SJCRH30 (cell line): ENCODE measurements around the gene FGF12. TPM values are rescaled to one million over a fixed set of nuclear protein-coding genes. Genes with fewer than 3 reads are reported as not detected.

Experiments
- DNase-seq, 2 experiments: peaks; one replicate each; pipeline ENCODE4 v3.0.0-alpha.2; 2015 to 2020
- H3K27ac ChIP-seq: fragments of 250-450 bp; sonication (Bioruptor Pico); 2 replicates; pipeline ENCODE4 v1.5.1; 2020; ENCODE audit warnings: mild to moderate bottlenecking, moderate library complexity
- H3K27me3 ChIP-seq: fragments of 250-450 bp; sonication (Bioruptor Pico); 2 replicates; pipeline ENCODE4 v1.5.1; 2020; ENCODE audit warnings: mild to moderate bottlenecking, moderate library complexity
- H3K36me3 ChIP-seq: fragments of 250-450 bp; sonication (Bioruptor Pico); 2 replicates; pipeline ENCODE4 v1.5.1; 2020; ENCODE audit warnings: mild to moderate bottlenecking, moderate library complexity
- H3K4me1 ChIP-seq: fragments of 250-450 bp; sonication (Bioruptor Pico); 2 replicates; pipeline ENCODE4 v1.5.1; 2020; ENCODE audit warnings: mild to moderate bottlenecking, moderate library complexity
- H3K4me3 ChIP-seq: fragments of 250-450 bp; sonication (Bioruptor Pico); 2 replicates; pipeline ENCODE4 v1.5.1; 2020; ENCODE audit warnings: mild to moderate bottlenecking, moderate library complexity
- H3K9me3 ChIP-seq: fragments of 250-450 bp; sonication (Bioruptor Pico); replicated peaks from 2 replicates; pipeline ENCODE4 v1.5.1; 2020; ENCODE audit warnings: mild to moderate bottlenecking, moderate library complexity
- total RNA-seq: library from RNA; depleted of rRNA; stranded (reverse); fragments of >200 nt; shearing (Covaris generic); gene quantifications from 2 replicates; pipeline ENCODE4 v1.2.3, GENCODE V29; 2014

FGF12 gene
- total RNA-seq, 1 experiment from 2014 or later, result 0.06 TPM

- no peaks in the 10 kb centered on the region for H3K4me1 ChIP-seq
- H3K9me3 ChIP-seq, result no peaks in the 10 kb centered on the region
- DNase-seq, result no peak
- no peak overlapping the region for H3K4me3 ChIP-seq
- H3K36me3 ChIP-seq, result no peaks in the 10 kb centered on the region
- H3K27ac ChIP-seq, result no peak overlapping the region
- H3K27me3 ChIP-seq, result no peaks in the 10 kb centered on the region
These were observed 474.0 kb downstream of the FGF12 start for GRCh38 chr3:192253138-192253887.

GRCh38 chr3:192249516-192249915 lies 477.8 kb downstream of the FGF12 start:
- no peaks in the 10 kb centered on the region for H3K27me3 ChIP-seq

GRCh38 chr3:192246847-192247559 lies 480.3 kb downstream of the FGF12 start:
- H3K9me3 ChIP-seq, result no peaks in the 10 kb centered on the region
- H3K27ac ChIP-seq, result no peak overlapping the region
- H3K4me1 ChIP-seq, result no peaks in the 10 kb centered on the region
- no peak for DNase-seq
- no peaks in the 10 kb centered on the region for H3K36me3 ChIP-seq
- no peaks in the 10 kb centered on the region for H3K27me3 ChIP-seq
- H3K4me3 ChIP-seq, result no peak overlapping the region

More at GRCh38 chr3:192249516-192249915, 477.8 kb downstream of the FGF12 start:
- H3K4me3 ChIP-seq, result no peak overlapping the region
- H3K36me3 ChIP-seq, result no peaks in the 10 kb centered on the region
- DNase-seq, result no peak
- no peaks in the 10 kb centered on the region for H3K4me1 ChIP-seq
- H3K9me3 ChIP-seq, result no peaks in the 10 kb centered on the region
- H3K27ac ChIP-seq, result no peak overlapping the region

GRCh38 chr3:192244591-192244990 lies 482.8 kb downstream of the FGF12 start:
- H3K4me1 ChIP-seq, result no peaks in the 10 kb centered on the region
- no peak overlapping the region for H3K4me3 ChIP-seq
- peak in 1 of 2 experiments; percentile 2 for DNase-seq
- no peaks in the 10 kb centered on the region for H3K27me3 ChIP-seq
- H3K36me3 ChIP-seq, result no peaks in the 10 kb centered on the region
- H3K27ac ChIP-seq, result no peak overlapping the region
- no peaks in the 10 kb centered on the region for H3K9me3 ChIP-seq

GRCh38 chr3:192239956-192240355 lies 487.4 kb downstream of the FGF12 start:
- H3K36me3 ChIP-seq, result no peaks in the 10 kb centered on the region
- no peaks in the 10 kb centered on the region for H3K4me1 ChIP-seq
- no peaks in the 10 kb centered on the region for H3K27me3 ChIP-seq
- no peak overlapping the region for H3K27ac ChIP-seq
- H3K9me3 ChIP-seq, result no peaks in the 10 kb centered on the region
- no peak for DNase-seq
- no peak overlapping the region for H3K4me3 ChIP-seq

GRCh38 chr3:192237992-192238608 lies 489.2 kb downstream of the FGF12 start:
- Histone ChIP-seq H3K27me3 (no peaks in the 10 kb centered on the region), H3K9me3 (no peaks in the 10 kb centered on the region), H3K27ac (no peak overlapping the region), H3K4me1 (no peaks in the 10 kb centered on the region), H3K36me3 (no peaks in the 10 kb centered on the region), H3K4me3 (no peak overlapping the region)
- DNase-seq, result peak in 1 of 2 experiments; percentile 9

- no peak for DNase-seq
These were observed 497.5 kb downstream of the FGF12 start for GRCh38 chr3:192229866-192230265.

GRCh38 chr3:192224634-192225155 lies 502.6 kb downstream of the FGF12 start:
- no peaks in the 10 kb centered on the region for H3K9me3 ChIP-seq
- no peaks in the 10 kb centered on the region for H3K27me3 ChIP-seq
- H3K4me1 ChIP-seq, result no peaks in the 10 kb centered on the region
- H3K36me3 ChIP-seq, result no peaks in the 10 kb centered on the region
- no peak for DNase-seq
- no peak overlapping the region for H3K27ac ChIP-seq
- no peak overlapping the region for H3K4me3 ChIP-seq

More at GRCh38 chr3:192229866-192230265, 497.5 kb downstream of the FGF12 start:
- H3K27ac ChIP-seq, result no peak overlapping the region
- no peaks in the 10 kb centered on the region for H3K27me3 ChIP-seq
- H3K4me1 ChIP-seq, result no peaks in the 10 kb centered on the region
- no peaks in the 10 kb centered on the region for H3K9me3 ChIP-seq
- H3K4me3 ChIP-seq, result no peak overlapping the region
- H3K36me3 ChIP-seq, result no peaks in the 10 kb centered on the region

- no peak overlapping the region for H3K27ac ChIP-seq
- no peaks in the 10 kb centered on the region for H3K9me3 ChIP-seq
- no peaks in the 10 kb centered on the region for H3K27me3 ChIP-seq
- no peak for DNase-seq
- H3K4me3 ChIP-seq, result no peak overlapping the region
- no peaks in the 10 kb centered on the region for H3K4me1 ChIP-seq
- no peaks in the 10 kb centered on the region for H3K36me3 ChIP-seq
These were observed 503.5 kb downstream of the FGF12 start for GRCh38 chr3:192223815-192224214.

- DNase-seq, result no peak
- no peak overlapping the region for H3K27ac ChIP-seq
- no peaks in the 10 kb centered on the region for H3K27me3 ChIP-seq
- H3K4me3 ChIP-seq, result no peak overlapping the region
- no peaks in the 10 kb centered on the region for H3K36me3 ChIP-seq
- no peaks in the 10 kb centered on the region for H3K4me1 ChIP-seq
- no peaks in the 10 kb centered on the region for H3K9me3 ChIP-seq
These were observed 506.4 kb downstream of the FGF12 start for GRCh38 chr3:192220915-192221314.

- Histone ChIP-seq H3K27me3 (no peaks in the 10 kb centered on the region), H3K9me3 (no peaks in the 10 kb centered on the region), H3K4me1 (no peaks in the 10 kb centered on the region), H3K36me3 (no peaks in the 10 kb centered on the region), H3K4me3 (no peak overlapping the region), H3K27ac (no peak overlapping the region)
- no peak for DNase-seq
These were observed 507.4 kb downstream of the FGF12 start for GRCh38 chr3:192219926-192220325.

GRCh38 chr3:192216067-192216466 lies 511.3 kb downstream of the FGF12 start:
- Histone ChIP-seq H3K4me1 (no peaks in the 10 kb centered on the region), H3K9me3 (no peaks in the 10 kb centered on the region), H3K27me3 (no peaks in the 10 kb centered on the region), H3K36me3 (no peaks in the 10 kb centered on the region), H3K27ac (no peak overlapping the region), H3K4me3 (no peak overlapping the region)
- no peak for DNase-seq

GRCh38 chr3:192212979-192213378 lies 514.4 kb downstream of the FGF12 start:
- H3K27ac ChIP-seq, result no peak overlapping the region
- no peaks in the 10 kb centered on the region for H3K9me3 ChIP-seq
- H3K36me3 ChIP-seq, result no peaks in the 10 kb centered on the region
- DNase-seq, result no peak
- H3K27me3 ChIP-seq, result no peaks in the 10 kb centered on the region
- H3K4me1 ChIP-seq, result no peaks in the 10 kb centered on the region
- H3K4me3 ChIP-seq, result no peak overlapping the region

- no peak for DNase-seq
- Histone ChIP-seq H3K4me1 (no peaks in the 10 kb centered on the region), H3K4me3 (no peak overlapping the region), H3K36me3 (no peaks in the 10 kb centered on the region), H3K27me3 (no peaks in the 10 kb centered on the region), H3K9me3 (no peaks in the 10 kb centered on the region), H3K27ac (no peak overlapping the region)
These were observed 515.0 kb downstream of the FGF12 start for GRCh38 chr3:192212335-192212734.

GRCh38 chr3:192207651-192208050 lies 519.7 kb downstream of the FGF12 start:
- Histone ChIP-seq H3K27ac (no peak overlapping the region), H3K4me1 (no peaks in the 10 kb centered on the region), H3K4me3 (no peak overlapping the region), H3K9me3 (no peaks in the 10 kb centered on the region), H3K27me3 (no peaks in the 10 kb centered on the region), H3K36me3 (no peaks in the 10 kb centered on the region)
- peak in 1 of 2 experiments; percentile 1 for DNase-seq
